Body of pancreas (tissue), 4 donors: Measurements from ENCODE around the gene TPO.

ENCODE experiments used
- POLR2A ChIP-seq, 3 donors: fragments of 450-650 bp; IDR thresholded peaks; one replicate each; pipeline ENCODE4 v1.6.1; 2016; ENCODE audit warnings: antibody characterized with exemption in 3 of 3, mild to moderate bottlenecking in 2 of 3
- TF ChIP-seq, protein P1 (sequence below), 7 experiments: fragments of 450-650 bp in 4 of 7; fragments of 200-600 bp in 3 of 7; sonication (generic) in 3 of 7; IDR thresholded peaks; one replicate each; pipeline ENCODE4 v1.5.1; 2016 to 2019; ENCODE audit warnings: antibody characterized with exemption in 7 of 7

DNA sequence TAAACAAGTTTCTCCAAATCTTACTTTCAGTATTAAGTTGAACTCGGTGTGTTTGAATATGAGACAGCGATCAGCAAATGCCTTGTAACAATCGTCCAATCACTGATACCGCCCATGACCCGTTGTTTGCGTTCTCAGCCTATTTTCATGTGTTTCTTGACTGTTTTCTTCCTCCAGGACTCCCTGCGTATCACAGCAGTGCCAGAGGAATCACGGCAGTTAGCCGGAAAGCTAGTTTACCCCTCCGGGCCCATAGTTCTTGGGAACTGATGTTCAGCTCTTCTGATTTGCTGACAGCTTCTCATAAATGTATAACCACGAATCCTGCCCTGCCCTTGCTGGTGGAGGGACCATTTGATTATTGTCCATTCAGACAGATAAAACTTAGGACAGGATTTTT, 42.2 kb upstream of the TPO start:
- peak in 1 of 3 donors; percentile 12 for TF ChIP-seq POLR2A (IDR thresholded peaks at IDR 0.05)
- TF ChIP-seq, protein P1, sequence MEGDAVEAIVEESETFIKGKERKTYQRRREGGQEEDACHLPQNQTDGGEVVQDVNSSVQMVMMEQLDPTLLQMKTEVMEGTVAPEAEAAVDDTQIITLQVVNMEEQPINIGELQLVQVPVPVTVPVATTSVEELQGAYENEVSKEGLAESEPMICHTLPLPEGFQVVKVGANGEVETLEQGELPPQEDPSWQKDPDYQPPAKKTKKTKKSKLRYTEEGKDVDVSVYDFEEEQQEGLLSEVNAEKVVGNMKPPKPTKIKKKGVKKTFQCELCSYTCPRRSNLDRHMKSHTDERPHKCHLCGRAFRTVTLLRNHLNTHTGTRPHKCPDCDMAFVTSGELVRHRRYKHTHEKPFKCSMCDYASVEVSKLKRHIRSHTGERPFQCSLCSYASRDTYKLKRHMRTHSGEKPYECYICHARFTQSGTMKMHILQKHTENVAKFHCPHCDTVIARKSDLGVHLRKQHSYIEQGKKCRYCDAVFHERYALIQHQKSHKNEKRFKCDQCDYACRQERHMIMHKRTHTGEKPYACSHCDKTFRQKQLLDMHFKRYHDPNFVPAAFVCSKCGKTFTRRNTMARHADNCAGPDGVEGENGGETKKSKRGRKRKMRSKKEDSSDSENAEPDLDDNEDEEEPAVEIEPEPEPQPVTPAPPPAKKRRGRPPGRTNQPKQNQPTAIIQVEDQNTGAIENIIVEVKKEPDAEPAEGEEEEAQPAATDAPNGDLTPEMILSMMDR (IDR thresholded peaks at IDR 0.05), result no peak
